Duodenal mucosa (tissue), 2 donors: ENCODE data around the gene PKP3.
"Not testable (repeated sequence)": the region's sequence is repeated elsewhere in the genome, so short reads cannot be mapped to it uniquely, and the experiment has no call there.

Experiments
- H3K27ac ChIP-seq: one replicate; pipeline ENCODE4 v1.7.0; 2013; ENCODE audit warnings: low read depth, low read length
- H3K27me3 ChIP-seq, 2 donors: one replicate each; pipeline ENCODE4 v1.7.0; 2013; ENCODE audit warnings: low read length in 2 of 2, control low read depth in 1 of 2; ENCODE audit not compliant: insufficient read depth in 2 of 2, control insufficient read depth in 1 of 2
- H3K36me3 ChIP-seq, 2 donors: one replicate each; pipeline ENCODE4 v1.7.0; 2013; ENCODE audit warnings: low read length in 2 of 2, control low read depth in 1 of 2; ENCODE audit not compliant: insufficient read depth in 2 of 2, control insufficient read depth in 1 of 2
- H3K4me1 ChIP-seq, 2 donors: one replicate each; pipeline ENCODE4 v1.7.0; 2013; ENCODE audit warnings: low read length in 2 of 2, control low read depth in 1 of 2; ENCODE audit not compliant: insufficient read depth in 2 of 2, control insufficient read depth in 1 of 2
- H3K4me3 ChIP-seq, 2 donors: one replicate each; pipeline ENCODE4 v1.7.0; 2013; ENCODE audit warnings: low read length in 2 of 2, low read depth in 1 of 2
- H3K9ac ChIP-seq, 2 donors: one replicate each; pipeline ENCODE4 v1.7.0; 2013; ENCODE audit warnings: low read length in 2 of 2, low read depth in 1 of 2
- H3K9me3 ChIP-seq, 2 donors: one replicate each; pipeline ENCODE4 v1.7.0; 2013; ENCODE audit warnings: low read length in 2 of 2, control low read depth in 1 of 2; ENCODE audit not compliant: control insufficient read depth in 1 of 2

Gene PKP3

DNA sequence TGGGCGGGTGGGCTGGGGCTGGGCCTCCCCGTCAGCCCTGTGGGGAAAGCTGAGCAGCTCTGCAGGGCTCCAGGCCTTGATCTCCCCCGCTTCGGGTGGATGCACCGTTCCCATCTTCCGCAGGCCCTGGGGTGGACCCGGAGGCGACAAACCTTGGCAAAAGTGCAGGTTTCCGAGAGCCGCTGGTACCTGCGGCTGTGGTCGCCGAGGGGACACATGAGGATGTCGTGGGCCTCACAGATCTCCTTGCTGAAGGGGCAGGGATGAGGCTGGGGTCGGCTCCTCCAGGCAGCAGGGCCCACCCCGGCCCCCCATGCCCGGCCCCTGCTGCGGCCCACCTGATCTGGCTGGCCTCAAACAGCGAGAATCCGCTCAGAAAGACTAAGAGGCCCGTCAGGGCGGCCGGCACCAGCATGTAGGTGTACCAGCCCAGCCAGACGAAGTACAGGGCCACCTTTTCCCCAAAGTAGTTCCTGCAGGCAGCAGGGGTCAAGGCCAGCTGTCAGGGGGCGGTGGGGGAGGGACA, 36.0 kb downstream of the PKP3 start:
- Histone ChIP-seq H3K27ac (no peak overlapping the region), H3K9ac (no peak overlapping the region), H3K27me3 (no peaks in the 10 kb centered on the region), H3K4me3 (no peak overlapping the region), H3K9me3 (no peaks in the 10 kb centered on the region), H3K36me3 (peaks cover 0 to 11% of the 10 kb centered on the region in 2 donors), H3K4me1 (no peaks in the 10 kb centered on the region)

DNA sequence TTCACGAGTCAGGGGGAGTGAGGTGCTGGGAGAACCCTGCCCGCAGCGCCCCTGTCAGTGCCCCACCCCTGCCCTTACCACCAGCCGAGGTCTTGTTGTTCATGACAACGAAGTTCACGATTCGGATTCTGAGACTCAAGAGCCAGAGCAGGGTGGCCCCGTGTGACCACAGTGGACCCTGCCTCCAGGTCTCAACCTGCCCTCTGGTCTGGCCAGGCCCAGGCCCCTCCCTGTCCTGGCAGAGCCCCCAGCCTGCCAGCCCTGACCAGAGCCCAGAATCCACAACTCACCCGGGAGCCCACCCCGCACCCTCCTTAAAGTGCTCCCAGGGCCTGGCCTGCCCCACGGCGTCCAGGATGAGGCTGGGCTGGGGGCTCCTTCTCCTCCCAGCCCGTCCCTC, 37.9 kb downstream of the PKP3 start:
- no peaks in the 10 kb centered on the region for H3K4me1 ChIP-seq
- no peaks in the 10 kb centered on the region for H3K9me3 ChIP-seq
- H3K4me3 ChIP-seq: no peak overlapping the region
- no peak overlapping the region for H3K9ac ChIP-seq
- no peak overlapping the region for H3K27ac ChIP-seq
- H3K36me3 ChIP-seq: peaks cover 0 to 11% of the 10 kb centered on the region in 2 donors
- no peaks in the 10 kb centered on the region for H3K27me3 ChIP-seq

DNA sequence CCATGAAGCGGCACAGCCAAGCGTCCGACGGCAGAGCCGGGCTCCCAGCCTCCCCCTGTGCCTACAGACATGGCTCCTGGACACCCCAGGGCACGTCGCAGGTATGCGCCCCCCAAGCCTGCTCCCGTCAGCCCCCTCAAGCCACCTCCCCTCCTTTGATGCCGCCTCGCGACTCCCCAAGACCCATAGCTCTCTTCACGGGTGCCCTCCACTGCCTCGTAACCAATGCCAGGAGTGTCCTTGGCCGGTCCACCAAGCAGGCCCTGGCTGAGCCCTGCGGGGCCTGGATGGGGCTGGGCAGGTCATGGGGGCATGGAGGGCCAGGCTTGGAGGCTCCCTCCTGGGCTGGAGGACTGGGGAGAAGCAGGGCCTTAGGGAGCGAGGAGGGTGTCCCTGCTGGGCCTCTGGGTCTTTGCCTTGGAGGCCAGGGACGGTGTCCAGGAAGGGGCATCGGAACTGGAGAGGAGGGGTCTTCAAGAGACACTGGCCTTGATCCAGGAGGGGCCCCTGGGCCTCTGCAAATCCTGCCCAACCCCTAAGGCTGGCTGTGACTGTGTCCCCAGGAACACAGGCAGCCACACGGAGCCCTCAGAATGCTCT, 38.6 kb downstream of the PKP3 start:
- no peak overlapping the region for H3K9ac ChIP-seq
- H3K4me3 ChIP-seq: no peak overlapping the region
- no peak overlapping the region for H3K27ac ChIP-seq
- H3K9me3 ChIP-seq: no peaks in the 10 kb centered on the region
- H3K4me1 ChIP-seq: no peaks in the 10 kb centered on the region
- peaks cover 0 to 11% of the 10 kb centered on the region in 2 donors for H3K36me3 ChIP-seq
- no peaks in the 10 kb centered on the region for H3K27me3 ChIP-seq

DNA sequence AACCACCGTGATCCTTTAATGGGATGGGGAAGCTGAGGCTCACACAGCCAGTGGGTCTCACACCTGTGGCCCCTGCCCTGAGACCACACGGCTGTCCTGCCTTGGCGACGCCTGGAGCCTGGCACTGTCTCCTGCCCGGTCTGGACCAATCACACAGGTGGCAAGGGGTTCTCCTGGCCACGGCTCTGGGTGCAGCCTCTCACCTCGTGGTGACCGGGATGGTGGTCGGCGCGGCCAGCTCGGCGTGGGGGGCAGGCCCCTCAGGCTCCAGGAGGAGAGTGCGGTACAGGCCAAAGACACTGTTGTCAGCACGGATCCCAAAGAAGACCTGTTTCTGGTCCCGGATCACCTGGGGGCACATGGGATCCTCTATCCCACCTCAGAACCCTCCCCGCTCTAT, 39.1 kb downstream of the PKP3 start:
- Histone ChIP-seq H3K27ac (no peak overlapping the region), H3K4me1 (no peaks in the 10 kb centered on the region), H3K4me3 (no peak overlapping the region), H3K36me3 (peaks cover 0 to 11% of the 10 kb centered on the region in 2 donors), H3K9me3 (no peaks in the 10 kb centered on the region), H3K27me3 (no peaks in the 10 kb centered on the region), H3K9ac (no peak overlapping the region)

DNA sequence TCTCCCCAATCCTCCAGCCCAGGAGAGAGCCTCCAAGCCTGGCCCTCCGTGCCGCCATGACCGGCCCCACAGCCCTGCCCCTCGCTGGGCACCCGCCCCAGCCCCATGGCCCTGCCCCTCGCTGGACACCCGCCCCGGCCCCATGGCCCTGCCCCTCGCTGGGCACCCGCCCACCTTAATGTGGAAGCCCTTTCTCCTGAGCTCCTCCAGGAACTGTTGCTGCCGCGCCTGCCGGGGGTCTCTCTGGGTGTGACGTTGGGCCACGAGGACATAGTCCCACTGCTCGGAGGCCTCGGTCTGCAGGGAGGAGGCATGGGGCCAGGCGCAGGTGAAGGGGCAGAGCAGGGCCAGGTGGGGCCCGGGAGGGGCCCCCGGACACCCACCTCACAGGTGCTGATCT, 39.6 kb downstream of the PKP3 start:
- H3K4me1 ChIP-seq: peaks cover 0 to 1% of the 10 kb centered on the region in 2 donors

DNA sequence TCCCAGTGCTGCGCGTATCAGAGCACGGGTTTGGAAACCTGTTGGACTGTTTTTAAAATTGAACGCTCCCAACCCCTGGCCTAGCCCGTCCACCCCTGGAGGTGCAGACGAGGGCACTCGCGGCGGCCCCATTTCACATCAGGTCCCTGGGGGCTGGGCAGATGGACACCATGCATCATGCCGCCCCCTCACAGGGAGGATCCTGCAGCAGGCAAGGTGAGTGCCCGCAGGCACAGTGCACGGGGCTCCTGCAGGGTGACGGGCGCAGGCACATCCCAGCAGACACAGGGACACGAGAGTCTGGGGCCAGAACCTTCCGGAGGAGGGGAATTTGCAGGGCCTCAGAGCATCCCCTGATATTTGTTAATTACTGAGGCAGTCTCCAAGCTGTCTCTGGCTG, 40.5 kb downstream of the PKP3 start:
- Histone ChIP-seq H3K4me3 (no peak overlapping the region), H3K9me3 (no peaks in the 10 kb centered on the region), H3K36me3 (peaks cover 0 to 11% of the 10 kb centered on the region in 2 donors), H3K27ac (no peak overlapping the region), H3K4me1 (peaks cover 6 to 8% of the 10 kb centered on the region in 2 donors), H3K9ac (no peak overlapping the region), H3K27me3 (no peaks in the 10 kb centered on the region)

More for the DNA sequence above, 39.6 kb downstream of the PKP3 start:
- H3K27me3 ChIP-seq: no peaks in the 10 kb centered on the region
- H3K9me3 ChIP-seq: no peaks in the 10 kb centered on the region
- peaks cover 0 to 11% of the 10 kb centered on the region in 2 donors for H3K36me3 ChIP-seq
- H3K9ac ChIP-seq: no peak overlapping the region
- H3K27ac ChIP-seq: no peak overlapping the region
- no peak overlapping the region for H3K4me3 ChIP-seq

DNA sequence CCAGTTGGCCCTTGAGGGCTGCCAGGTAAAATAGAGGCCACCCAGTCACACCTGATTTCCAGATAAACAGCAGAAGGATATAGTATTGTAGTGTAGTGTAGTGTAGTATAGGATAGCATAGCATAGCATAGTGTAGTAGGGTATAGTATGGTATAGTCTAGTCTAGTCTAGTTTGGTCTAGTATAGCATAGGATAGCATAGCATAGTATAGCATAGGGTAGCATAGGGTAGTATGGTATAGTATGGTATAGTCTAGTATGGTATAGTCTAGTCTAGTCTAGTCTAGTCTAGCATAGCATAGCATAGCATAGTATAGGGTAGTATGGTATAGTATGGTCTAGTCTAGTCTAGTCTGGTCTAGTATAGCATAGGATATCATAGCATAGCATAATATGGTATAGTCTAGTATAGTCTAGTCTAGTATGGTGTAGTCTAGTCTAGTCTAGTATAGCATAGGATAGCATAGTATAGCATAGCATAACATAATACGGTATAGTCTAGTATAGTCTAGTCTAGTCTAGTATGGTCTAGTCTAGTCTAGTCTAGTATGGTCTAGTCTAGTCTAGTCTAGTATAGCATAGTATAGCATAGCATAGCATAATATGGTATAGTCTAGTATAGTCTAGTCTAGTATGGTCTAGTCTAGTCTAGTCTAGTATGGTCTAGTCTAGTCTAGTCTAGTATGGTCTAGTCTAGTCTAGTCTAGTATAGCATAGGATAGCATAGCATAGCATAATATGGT, 41.2 kb downstream of the PKP3 start:
- not testable (repeated sequence) for H3K9ac ChIP-seq, H3K4me3 ChIP-seq, H3K9me3 ChIP-seq, H3K27me3 ChIP-seq, H3K27ac ChIP-seq
- H3K36me3 ChIP-seq: peaks cover 0 to 11% of the 10 kb centered on the region in 2 donors
- H3K4me1 ChIP-seq: peaks cover 12 to 13% of the 10 kb centered on the region in 2 donors

DNA sequence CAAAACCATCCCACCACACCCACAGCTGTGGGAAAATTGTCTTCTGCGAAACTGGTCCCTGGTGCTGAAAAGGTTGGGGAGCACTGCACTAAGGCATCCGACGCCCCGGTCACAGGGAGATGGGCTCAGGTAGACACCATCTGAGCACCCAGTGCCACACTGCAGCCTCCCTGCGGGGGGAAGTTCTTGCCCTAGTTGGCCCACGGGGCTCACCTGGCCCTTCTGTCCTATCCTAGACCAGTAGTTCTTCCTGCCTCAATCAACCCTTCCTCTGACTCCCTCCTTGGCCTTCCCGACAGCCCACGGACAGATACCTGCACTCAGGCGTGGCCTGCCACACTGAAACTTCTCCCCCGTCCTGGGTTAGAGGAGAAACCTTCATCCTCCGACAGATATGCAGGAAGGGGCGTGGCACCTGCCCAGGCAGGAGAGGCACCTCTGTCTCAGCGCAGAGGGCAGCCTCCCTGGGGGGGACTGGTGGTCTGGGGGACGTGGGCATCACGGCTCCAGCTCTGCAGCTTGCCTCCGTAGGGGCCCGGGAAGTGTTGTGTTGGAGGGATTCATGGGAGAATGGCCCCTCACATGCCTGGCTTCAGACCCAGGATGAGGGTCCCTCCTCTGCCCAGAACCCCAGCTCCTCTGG, 43.3 kb downstream of the PKP3 start:
- H3K27ac ChIP-seq: no peak overlapping the region
- no peak overlapping the region for H3K9ac ChIP-seq
- peaks cover 14 to 24% of the 10 kb centered on the region in 2 donors for H3K4me1 ChIP-seq
- H3K4me3 ChIP-seq: no peak overlapping the region
- H3K36me3 ChIP-seq: peaks cover 0 to 8% of the 10 kb centered on the region in 2 donors
- H3K9me3 ChIP-seq: no peaks in the 10 kb centered on the region
- H3K27me3 ChIP-seq: no peaks in the 10 kb centered on the region

DNA sequence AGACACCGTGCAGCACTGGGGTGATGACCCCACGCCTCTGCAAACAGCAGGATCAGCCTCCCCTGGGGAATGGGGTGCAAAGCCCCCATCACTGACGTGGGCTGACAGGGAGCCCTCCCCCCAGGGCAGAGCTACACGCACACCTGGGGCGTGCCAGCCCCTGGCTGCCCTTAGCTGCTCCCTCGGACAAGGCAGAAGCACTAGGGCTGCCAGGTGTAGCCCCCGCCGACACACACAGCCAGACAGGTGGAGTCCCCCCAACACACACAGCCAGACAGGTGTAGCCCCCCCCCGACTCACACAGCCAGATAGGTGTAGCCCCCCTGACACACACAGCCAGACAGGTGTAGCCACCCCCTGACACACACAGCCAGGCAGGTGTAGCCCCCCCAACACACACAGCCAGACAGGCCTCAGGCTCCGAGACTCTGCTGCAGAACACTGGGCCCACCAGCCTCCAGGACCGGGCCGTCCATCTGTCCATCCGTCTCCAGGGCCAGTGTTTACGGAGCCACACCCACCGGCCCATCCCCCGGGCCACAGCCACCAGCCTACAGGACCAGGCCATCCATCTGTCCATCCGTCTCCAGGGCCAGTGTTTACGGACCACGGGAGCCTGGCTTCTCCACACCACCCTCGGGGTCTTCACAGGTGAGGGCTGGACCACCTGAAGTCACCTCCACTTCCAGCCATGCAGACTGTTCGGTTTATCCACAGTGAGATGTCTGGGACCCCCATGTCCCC, 44.3 kb downstream of the PKP3 start:
- H3K9me3 ChIP-seq: no peaks in the 10 kb centered on the region
- no peak overlapping the region for H3K9ac ChIP-seq
- no peaks in the 10 kb centered on the region for H3K36me3 ChIP-seq
- H3K27me3 ChIP-seq: no peaks in the 10 kb centered on the region
- H3K4me1 ChIP-seq: peaks cover 16 to 24% of the 10 kb centered on the region in 2 donors
- H3K4me3 ChIP-seq: no peak overlapping the region
- no peak overlapping the region for H3K27ac ChIP-seq
